ENCODE results near the gene DEFB119. TPM values are rescaled to one million over a fixed set of nuclear protein-coding genes. Genes with fewer than 3 reads are reported as not detected.
"Not testable (repeated sequence)": the region's sequence is repeated elsewhere in the genome, so short reads cannot be mapped to it uniquely, and the experiment has no call there.

The DEFB119 gene, protein sequence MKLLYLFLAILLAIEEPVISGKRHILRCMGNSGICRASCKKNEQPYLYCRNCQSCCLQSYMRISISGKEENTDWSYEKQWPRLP
- total RNA-seq = not detected in 2 replicates
- not detected in 2 replicates for polyA plus RNA-seq
- polyA plus RNA-seq (2011; cell fraction: cytosol; rRNA removed) = not detected in 2 replicates
- not detected in 2 replicates for polyA plus RNA-seq (2011; cell fraction: nucleus; rRNA removed)
- not detected in 2 replicates for polyA plus RNA-seq (2012)
- polyA minus RNA-seq = not detected in 2 replicates
- polyA minus RNA-seq (2011; cell fraction: cytosol; rRNA and poly(A)+ RNA removed) = not detected
- not detected in 2 replicates for polyA minus RNA-seq (2011; cell fraction: nucleus; rRNA and poly(A)+ RNA removed)
- not detected for Bru-seq, nascent RNA
- not detected for BruChase-seq, experiment 1, labeled RNA remaining after a 6-hour chase
- BruChase-seq, experiment 2, labeled RNA remaining after a 2-hour chase = not detected
- long read RNA-seq = 0 reads

DNA sequence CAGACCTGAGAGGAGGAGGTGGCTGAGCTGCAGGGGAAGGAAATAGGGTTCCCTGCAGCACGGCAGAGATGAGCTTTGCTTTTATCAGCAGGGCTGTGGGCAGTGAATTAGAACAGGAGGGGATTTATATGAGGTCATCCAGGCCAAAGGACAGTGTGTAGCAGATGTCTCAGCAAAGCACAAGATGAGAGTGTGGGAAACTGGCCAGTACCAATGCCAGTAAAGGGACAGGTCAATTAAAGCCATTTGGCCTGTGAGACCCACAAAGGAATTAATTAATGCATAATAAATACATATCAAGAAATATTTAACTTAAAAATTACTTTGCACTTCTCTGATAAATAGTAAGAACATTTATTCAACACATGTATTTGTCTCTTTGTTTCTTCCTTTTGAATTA lies at the start of gene DEFB119:
Gene DEFB119, minus strand, starts transcription at position 101 of the 400 bp plus-strand sequence. CDS start 107 bp downstream, outside the sequence.
- H3K36me3 ChIP-seq (ENCODE audit: control insufficient read depth in 2 of 2, extremely low read depth in 1 of 2, insufficient read depth in 2 of 2, low read length in 2 of 2) = no peaks in the 10 kb centered on the region
- ChIA-PET CTCF (no interaction called here), POLR2A (no interaction called here)
- no peak within 1 kb of the TSS for H3K27ac ChIP-seq (ENCODE audit: insufficient read depth, low read depth, low read length)
- H3K9me3 ChIP-seq (replicated peaks; ENCODE audit: control insufficient read depth, insufficient read depth, low read length) = no peaks in the 10 kb centered on the region
- no peak for DNase-seq (ENCODE audit: low read depth, low spot score)
- TF ChIP-seq EZH2 (IDR thresholded peaks at IDR 0.05; ENCODE audit: borderline replicate concordance, low read depth, low read length, severe bottlenecking) = no peak
- TF ChIP-seq, protein P1, sequence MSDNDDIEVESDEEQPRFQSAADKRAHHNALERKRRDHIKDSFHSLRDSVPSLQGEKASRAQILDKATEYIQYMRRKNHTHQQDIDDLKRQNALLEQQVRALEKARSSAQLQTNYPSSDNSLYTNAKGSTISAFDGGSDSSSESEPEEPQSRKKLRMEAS (IDR thresholded peaks at IDR 0.05; ENCODE audit: insufficient read depth, insufficient read length) = no peak
- no peak for TF ChIP-seq JUN (IDR thresholded peaks at IDR 0.05; ENCODE audit: borderline replicate concordance, insufficient read depth, insufficient read length, low read depth)
- no peak for TF ChIP-seq POLR2A (IDR thresholded peaks at IDR 0.05; ENCODE audit: low read depth, low read length)
- TF ChIP-seq FOS (IDR thresholded peaks at IDR 0.05; ENCODE audit: borderline replicate concordance, insufficient read depth, low read length) = no peak
- no peak for TF ChIP-seq MYC (IDR thresholded peaks at IDR 0.05; ENCODE audit: low read depth, low read length)
- no peaks in the 10 kb centered on the region for H3K4me1 ChIP-seq (ENCODE audit: control insufficient read depth, extremely low read depth, insufficient read depth, low read length)
- no peak within 1 kb of the TSS for H3K4me3 ChIP-seq (replicated peaks in 1 of 3; ENCODE audit: insufficient read depth in 1 of 3, low read depth in 1 of 3, low read length in 3 of 3)
- no peaks in the 10 kb centered on the region for H4K20me1 ChIP-seq (replicated peaks; ENCODE audit: control insufficient read depth, extremely low read depth, insufficient read depth, low read length)
- intact Hi-C loops (cut with micrococcal nuclease) (no loop called here), dilution Hi-C loops (cut with MboI; ENCODE audit: extremely low pct_ligation_motif_present, low sequenced_read_pairs) (no loop called here)
- no peaks in the 10 kb centered on the region for H3K79me2 ChIP-seq (ENCODE audit: control insufficient read depth, insufficient read depth, low read length)
- no TSS peak for BruUV-seq (replicated peaks)
- no peaks in the 10 kb centered on the region for H3K27me3 ChIP-seq (ENCODE audit: control insufficient read depth in 2 of 2, insufficient read depth in 2 of 2, low read length in 2 of 2)
- H2AFZ ChIP-seq (ENCODE audit: low read depth, low read length) = no peak within 1 kb of the TSS
- no peak for FAIRE-seq
- no peak within 1 kb of the TSS for H3K4me2 ChIP-seq (ENCODE audit: insufficient read depth, low read length)
- no peak within 1 kb of the TSS for H3K9ac ChIP-seq (replicated peaks; ENCODE audit: extremely low read depth, insufficient read depth, low read length)
- no peaks in the 10 kb centered on the region for H3K9me1 ChIP-seq (replicated peaks; ENCODE audit: control insufficient read depth, extremely low read depth, insufficient read depth, low read length)

DNA sequence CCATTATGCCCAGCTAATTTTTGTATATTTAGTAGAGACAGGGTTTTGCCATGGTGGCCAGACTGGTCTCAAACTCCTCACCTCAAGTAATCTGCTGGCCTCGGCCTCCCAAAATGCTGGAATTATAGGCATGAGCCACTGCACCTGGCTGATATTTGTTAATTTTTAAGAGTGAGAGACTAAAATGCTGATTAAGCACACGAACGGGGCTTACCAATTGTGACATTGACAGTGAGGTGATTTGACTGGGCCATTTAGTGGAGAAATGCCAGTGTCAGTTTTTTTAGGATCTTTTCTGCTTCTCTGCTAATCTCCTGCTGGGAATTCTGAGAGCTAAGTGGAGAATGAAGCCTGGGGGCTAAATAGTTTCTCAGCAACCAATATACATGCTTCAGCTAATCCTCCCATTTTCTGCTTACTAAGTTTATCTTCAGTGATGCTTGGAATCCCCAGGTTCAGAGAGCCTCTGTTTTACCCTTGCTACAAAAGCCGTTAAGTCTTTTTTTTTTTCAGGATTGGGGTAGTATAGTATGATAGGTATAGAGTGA lies 40.3 kb upstream of the DEFB119 start:
- Histone ChIP-seq H3K4me3 (replicated peaks in 1 of 3; ENCODE audit: insufficient read depth in 1 of 3, low read depth in 1 of 3, low read length in 3 of 3) (no peak overlapping the region), H3K4me1 (ENCODE audit: control insufficient read depth, extremely low read depth, insufficient read depth, low read length) (no peaks in the 10 kb centered on the region), H3K27ac (ENCODE audit: insufficient read depth, low read depth, low read length) (no peak overlapping the region), H3K9ac (replicated peaks; ENCODE audit: extremely low read depth, insufficient read depth, low read length) (no peak overlapping the region), H3K9me1 (replicated peaks; ENCODE audit: control insufficient read depth, extremely low read depth, insufficient read depth, low read length) (no peaks in the 10 kb centered on the region), H3K9me3 (replicated peaks; ENCODE audit: control insufficient read depth, insufficient read depth, low read length) (no peaks in the 10 kb centered on the region), H3K79me2 (ENCODE audit: control insufficient read depth, insufficient read depth, low read length) (no peaks in the 10 kb centered on the region), H4K20me1 (replicated peaks; ENCODE audit: control insufficient read depth, extremely low read depth, insufficient read depth, low read length) (no peaks in the 10 kb centered on the region), H3K4me2 (ENCODE audit: insufficient read depth, low read length) (no peak overlapping the region), H3K36me3 (ENCODE audit: control insufficient read depth in 2 of 2, extremely low read depth in 1 of 2, insufficient read depth in 2 of 2, low read length in 2 of 2) (no peaks in the 10 kb centered on the region), H2AFZ (ENCODE audit: low read depth, low read length) (no peak overlapping the region), H3K27me3 (ENCODE audit: control insufficient read depth in 2 of 2, insufficient read depth in 2 of 2, low read length in 2 of 2) (no peaks in the 10 kb centered on the region)
- DNase-seq (ENCODE audit: low read depth, low spot score) (no peak), FAIRE-seq (no peak)
- POLR2A ChIA-PET = no interaction called here
- dilution Hi-C loops (cut with MboI; ENCODE audit: extremely low pct_ligation_motif_present, low sequenced_read_pairs) (no loop called here), intact Hi-C loops (cut with micrococcal nuclease) (no loop called here)
- no peak for TF ChIP-seq JUN (IDR thresholded peaks at IDR 0.05; ENCODE audit: borderline replicate concordance, insufficient read depth, insufficient read length, low read depth)
- TF ChIP-seq, protein P1 (IDR thresholded peaks at IDR 0.05; ENCODE audit: insufficient read depth, insufficient read length) = no peak
- CTCF ChIA-PET = interaction anchor here (1.4 kb wide), 1 partner anchor 73 kb away, joined by 7 read pairs; no protein-coding TSS in a partner anchor
- BruUV-seq (replicated peaks) = no TSS peak

DNA sequence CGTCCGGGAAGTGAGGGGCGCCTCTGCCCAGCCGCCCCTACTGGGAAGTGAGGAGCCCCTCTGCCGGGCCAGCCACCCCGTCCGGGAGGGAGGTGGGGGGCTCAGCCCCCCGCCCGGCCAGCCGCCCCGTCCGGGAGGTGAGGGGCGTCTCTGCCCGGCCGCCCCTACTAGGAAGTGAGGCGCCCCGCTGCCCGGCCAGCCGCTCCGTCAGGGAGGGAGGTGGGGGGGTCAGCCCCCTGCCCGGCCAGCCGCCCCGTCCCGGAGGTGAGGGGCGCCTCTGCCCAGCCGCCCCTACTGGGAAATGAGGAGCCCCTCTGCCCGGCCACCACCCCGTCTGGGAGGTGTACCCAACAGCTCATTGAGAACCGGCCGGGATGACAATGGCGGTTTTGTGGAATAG lies 37.2 kb upstream of the DEFB119 start:
- POLR2A ChIA-PET; H3K9me1 ChIP-seq (replicated peaks; ENCODE audit: control insufficient read depth, extremely low read depth, insufficient read depth, low read length); H3K9ac ChIP-seq (replicated peaks; ENCODE audit: extremely low read depth, insufficient read depth, low read length); H3K9me3 ChIP-seq (replicated peaks; ENCODE audit: control insufficient read depth, insufficient read depth, low read length); FAIRE-seq; dilution Hi-C loops (cut with MboI; ENCODE audit: extremely low pct_ligation_motif_present, low sequenced_read_pairs); H3K4me3 ChIP-seq (replicated peaks in 1 of 3; ENCODE audit: insufficient read depth in 1 of 3, low read depth in 1 of 3, low read length in 3 of 3); H3K79me2 ChIP-seq (ENCODE audit: control insufficient read depth, insufficient read depth, low read length); intact Hi-C loops (cut with micrococcal nuclease); H3K4me2 ChIP-seq (ENCODE audit: insufficient read depth, low read length); CTCF ChIA-PET; H3K36me3 ChIP-seq (ENCODE audit: control insufficient read depth in 2 of 2, extremely low read depth in 1 of 2, insufficient read depth in 2 of 2, low read length in 2 of 2); H4K20me1 ChIP-seq (replicated peaks; ENCODE audit: control insufficient read depth, extremely low read depth, insufficient read depth, low read length); DNase-seq (ENCODE audit: low read depth, low spot score); H3K27ac ChIP-seq (ENCODE audit: insufficient read depth, low read depth, low read length); H3K27me3 ChIP-seq (ENCODE audit: control insufficient read depth in 2 of 2, insufficient read depth in 2 of 2, low read length in 2 of 2); H3K4me1 ChIP-seq (ENCODE audit: control insufficient read depth, extremely low read depth, insufficient read depth, low read length); BruUV-seq (replicated peaks); H2AFZ ChIP-seq (ENCODE audit: low read depth, low read length): not testable (repeated sequence)
